IMR-90 (cell line): ENCODE data around the gene ADAMTSL1. TPM values are rescaled to one million over a fixed set of nuclear protein-coding genes. Genes with fewer than 3 reads are reported as not detected.

Source experiments
- ATAC-seq: fragments of 200-7000 bp; cut with Tn5 transposase; 2 replicates; pipeline ENCODE4 v1.9.1; 2020; ENCODE audit warnings: low read depth, mild to moderate bottlenecking, moderate library complexity
- BruUV-seq: library from RNA; stranded (reverse); fragments of 400-500 nt; replicated peaks from 2 replicates; lab custom pipeline; 2021; lab: Mats Ljungman, UMichigan
- CTCF ChIA-PET: fragments of 300-600 bp; formaldehyde crosslinking; extraction: SDS; loops from one replicate; lab custom pipeline; 2021; ENCODE audit warnings: antibody characterized with exemption; lab: Yijun Ruan, JAX
- POLR2A ChIA-PET: fragments of 300-600 bp; sonication (Branson Sonifier 250); formaldehyde crosslinking; loops from one replicate; lab custom pipeline; 2022; ENCODE audit warnings: antibody characterized with exemption; ENCODE audit not compliant: unreplicated experiment; lab: Charles Lee
- DNase-seq: peaks from one replicate; pipeline ENCODE4 v3.0.0; 2013
- H2AFZ ChIP-seq: replicated peaks from 2 replicates; pipeline ENCODE3; 2013; ENCODE audit warnings: low read length, mild to moderate bottlenecking; ENCODE audit not compliant: poor library complexity
- H2AK5ac ChIP-seq: 2 replicates; pipeline ENCODE4 v1.6.1; 2013; ENCODE audit warnings: low read depth, low read length, inconsistent platforms
- H2AK9ac ChIP-seq: replicated peaks from 2 replicates; pipeline ENCODE3; 2013; ENCODE audit warnings: mild to moderate bottlenecking, low read depth, low read length, moderate library complexity; ENCODE audit not compliant: poor library complexity
- H2BK120ac ChIP-seq: 2 replicates; pipeline ENCODE4 v1.6.1; 2013; ENCODE audit warnings: low read depth, low read length, inconsistent platforms
- H2BK15ac ChIP-seq: 3 replicates; pipeline ENCODE4 v1.6.1; 2013; ENCODE audit warnings: low read depth, low read length, inconsistent platforms
- H2BK20ac ChIP-seq: 2 replicates; pipeline ENCODE4 v1.6.1; 2013; ENCODE audit warnings: low read depth, mild to moderate bottlenecking, inconsistent platforms, low read length, moderate library complexity
- H2BK5ac ChIP-seq: 2 replicates; pipeline ENCODE4 v1.6.1; 2013; ENCODE audit warnings: mild to moderate bottlenecking, low read depth, low read length, inconsistent platforms; ENCODE audit not compliant: poor library complexity, severe bottlenecking
- H3K14ac ChIP-seq: replicated peaks from 2 replicates; pipeline ENCODE4 v1.6.1; 2013; ENCODE audit warnings: low read depth, low read length, inconsistent platforms
- H3K18ac ChIP-seq: 2 replicates; pipeline ENCODE4 v1.6.1; 2013; ENCODE audit warnings: low read depth, low read length, control low read depth
- H3K23ac ChIP-seq: 2 replicates; pipeline ENCODE4 v1.6.1; 2013; ENCODE audit warnings: low read depth, low read length, inconsistent platforms
- H3K27ac ChIP-seq: 2 replicates; pipeline ENCODE4 v1.5.1; 2013; ENCODE audit warnings: mild to moderate bottlenecking, control low read depth, low read length; ENCODE audit not compliant: insufficient read depth
- H3K27me3 ChIP-seq: 2 replicates; pipeline ENCODE4 v1.6.1; 2013; ENCODE audit warnings: low read length; ENCODE audit not compliant: control insufficient read depth, insufficient read depth
- H3K36me3 ChIP-seq: 2 replicates; pipeline ENCODE4 v1.6.1; 2013; ENCODE audit warnings: low read length, mixed read lengths; ENCODE audit not compliant: control insufficient read depth, insufficient read depth
- H3K4ac ChIP-seq: 2 replicates; pipeline ENCODE4 v1.6.1; 2013; ENCODE audit warnings: low read depth, low read length, inconsistent platforms
- H3K4me1 ChIP-seq: 2 replicates; pipeline ENCODE4 v1.6.1; 2013; ENCODE audit warnings: low read length, mixed read lengths; ENCODE audit not compliant: control insufficient read depth, insufficient read depth
- H3K4me2 ChIP-seq: 2 replicates; pipeline ENCODE4 v1.6.1; 2013; ENCODE audit warnings: low read depth, mild to moderate bottlenecking, control low read depth, low read length, moderate library complexity
- H3K4me3 ChIP-seq: 2 replicates; pipeline ENCODE4 v1.5.1; 2013; ENCODE audit warnings: low read depth, mild to moderate bottlenecking, control low read depth, low read length, moderate library complexity; ENCODE audit not compliant: insufficient read depth
- H3K56ac ChIP-seq: 2 replicates; pipeline ENCODE4 v1.6.1; 2013; ENCODE audit warnings: low read length, inconsistent platforms; ENCODE audit not compliant: insufficient read depth; ENCODE audit errors: extremely low read depth
- H3K79me1 ChIP-seq, 2 experiments: 2 replicates each; pipeline ENCODE4 v1.6.1; 2013; ENCODE audit warnings: low read length in 2 of 2, inconsistent platforms in 1 of 2, low read depth in 1 of 2
- H3K9ac ChIP-seq: 2 replicates; pipeline ENCODE4 v1.6.1; 2013; ENCODE audit warnings: low read depth, low read length, control low read depth
- H3K9me1 ChIP-seq: 2 replicates; pipeline ENCODE4 v1.6.1; 2013; ENCODE audit warnings: low read length, inconsistent platforms; ENCODE audit not compliant: insufficient read depth
- H3K9me3 ChIP-seq: 2 replicates; pipeline ENCODE4 v1.6.1; 2013; ENCODE audit warnings: low read length; ENCODE audit not compliant: control insufficient read depth, insufficient read depth
- H4K20me1 ChIP-seq: 2 replicates; pipeline ENCODE4 v1.6.1; 2013; ENCODE audit warnings: low read length, inconsistent platforms; ENCODE audit not compliant: insufficient read depth
- H4K5ac ChIP-seq: 2 replicates; pipeline ENCODE4 v1.6.1; 2013; ENCODE audit warnings: mild to moderate bottlenecking, low read depth, low read length, control low read depth
- H4K8ac ChIP-seq, 2 experiments: 2 replicates each; pipeline ENCODE4 v1.6.1; 2013; ENCODE audit warnings: low read depth in 2 of 2, low read length in 2 of 2, control low read depth in 1 of 2, inconsistent platforms in 1 of 2
- H4K91ac ChIP-seq: 2 replicates; pipeline ENCODE4 v1.6.1; 2013; ENCODE audit warnings: low read depth, low read length, inconsistent platforms; ENCODE audit not compliant: insufficient read depth
- FOS ChIP-seq: fragments of 150-350 bp; IDR thresholded peaks from 2 replicates; pipeline ENCODE4 v1.6.1; 2016; ENCODE audit warnings: low read depth, low read length
- MAFK ChIP-seq: IDR thresholded peaks from 2 replicates; pipeline ENCODE4 v1.6.1; 2012; ENCODE audit warnings: low read depth, low read length, improper control_type of control experiment
- MAZ ChIP-seq: IDR thresholded peaks from 2 replicates; pipeline ENCODE4 v1.6.1; 2012; ENCODE audit warnings: low read depth, mild to moderate bottlenecking, low read length, improper control_type of control experiment, moderate library complexity, borderline replicate concordance
- WGBS, 2 experiments: methylation state at CpG; one replicate each; pipeline versions ENCODE4 v1.1.5 to v1.1.7; 2013; ENCODE audit warnings: missing lambda C conversion rate in 2 of 2; ENCODE audit not compliant: insufficient read length in 1 of 2; ENCODE audit errors: extremely low coverage in 2 of 2; 5-methylcytosine and 5-hydroxymethylcytosine counted together
- dilution Hi-C: fragments of 300-500 bp; cut with HindIII; formaldehyde crosslinking; loops from one replicate; pipeline ENCODE4 v1.14.3; 2018; ENCODE audit warnings: low sequenced_read_pairs; ENCODE audit not compliant: unreplicated experiment
- in situ Hi-C: fragments of 300-500 bp; cut with MboI; formaldehyde crosslinking; loops from 3 replicates; pipeline ENCODE4 v1.14.3; 2019; ENCODE audit warnings: low sequenced_read_pairs, inconsistent platforms, mixed read lengths
- intact Hi-C: fragments of 100-400 bp; cut with micrococcal nuclease; formaldehyde crosslinking; loops from 2 replicates; pipeline ENCODE4 v1.10.0; 2022
- polyA plus RNA-seq, 3 experiments: library from polyadenylated mRNA; depleted of rRNA; stranded (reverse); fragments of >200 nt; gene quantifications; 2 replicates each; pipeline ENCODE4 v1.2.3, GENCODE V29; 2012; ENCODE audit warnings: low replicate concordance in 1 of 3
- total RNA-seq: library from RNA; depleted of rRNA; stranded (reverse); fragments of >200 nt; gene quantifications from 2 replicates; pipeline ENCODE4 v1.2.3, GENCODE V29; 2012
- TF ChIP-seq, protein P1 (sequence below): fragments of 150-350 bp; IDR thresholded peaks from 2 replicates; pipeline ENCODE4 v1.6.1; 2017; ENCODE audit warnings: mild to moderate bottlenecking, antibody characterized with exemption, low read length, low read depth

ADAMTSL1 gene
- total and polyA plus RNA-seq, 2 of the 4 experiments (the other 2 are of a cell fraction), result 38.2 to 62.2 TPM

GRCh38 chr9:18756712-18757125 lies 282.8 kb downstream of the ADAMTSL1 start:
- H2BK20ac ChIP-seq, result 0 out of 2 replicates have a peak overlapping the region, but pooled peaks have one; percentile 69
- H3K79me1 ChIP-seq, result no peaks in the 10 kb centered on the region
- no peak overlapping the region for H3K4ac ChIP-seq
- no peaks in the 10 kb centered on the region for H3K27me3 ChIP-seq
- dilution Hi-C loops, result no loop called here
- no peak overlapping the region for H3K4me2 ChIP-seq
- H4K5ac ChIP-seq, result no peak overlapping the region
- 0 out of 2 replicates have a peak overlapping the region, but pooled peaks have one; percentile 28 for H3K14ac ChIP-seq
- H3K9ac ChIP-seq, result no peak overlapping the region
- ChIA-PET CTCF (interaction anchor here (0.7 kb wide), 3 partner anchors 9 to 356 kb away, joined by 3 to 8 read pairs (median 5); no protein-coding TSS in a partner anchor), POLR2A (no interaction called here)
- H2BK5ac ChIP-seq, result no peak overlapping the region
- no peaks in the 10 kb centered on the region for H3K36me3 ChIP-seq
- in situ Hi-C loops, result no loop called here
- intact Hi-C loops, result loop anchor here (2.0 kb wide), 1 partner anchor 424 kb away; no protein-coding TSS in a partner anchor
- H4K8ac ChIP-seq, result no peak overlapping the region
- peaks cover 7% of the 10 kb centered on the region; the same call in 1 of the 2 replicates for H3K9me1 ChIP-seq
- no peak overlapping the region for H2BK15ac ChIP-seq
- H3K4me3 ChIP-seq, result no peak overlapping the region
- no peak overlapping the region for H3K27ac ChIP-seq
- no peak overlapping the region for H4K91ac ChIP-seq
- WGBS, 2 experiments, result no CpG with 5 or more reads among the region's 3 CpGs
- TF ChIP-seq MAFK (no peak), MAZ (no peak), FOS (no peak)
- TF ChIP-seq, protein P1, sequence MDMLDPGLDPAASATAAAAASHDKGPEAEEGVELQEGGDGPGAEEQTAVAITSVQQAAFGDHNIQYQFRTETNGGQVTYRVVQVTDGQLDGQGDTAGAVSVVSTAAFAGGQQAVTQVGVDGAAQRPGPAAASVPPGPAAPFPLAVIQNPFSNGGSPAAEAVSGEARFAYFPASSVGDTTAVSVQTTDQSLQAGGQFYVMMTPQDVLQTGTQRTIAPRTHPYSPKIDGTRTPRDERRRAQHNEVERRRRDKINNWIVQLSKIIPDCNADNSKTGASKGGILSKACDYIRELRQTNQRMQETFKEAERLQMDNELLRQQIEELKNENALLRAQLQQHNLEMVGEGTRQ, result no peak
- H3K18ac ChIP-seq, result no peak overlapping the region
- H3K56ac ChIP-seq, result no peak overlapping the region
- BruUV-seq, result no TSS peak
- 0 out of 2 replicates have a peak overlapping the region, but pooled peaks have one; percentile 12 for H2BK120ac ChIP-seq
- no peaks in the 10 kb centered on the region for H4K20me1 ChIP-seq
- no peak overlapping the region for H2AFZ ChIP-seq
- H3K9me3 ChIP-seq, result no peaks in the 10 kb centered on the region
- peaks cover 2% of the 10 kb centered on the region; the same call in 1 of the 2 replicates for H3K4me1 ChIP-seq
- H2AK9ac ChIP-seq, result no peak overlapping the region
- H3K23ac ChIP-seq, result no peak overlapping the region
- no peak overlapping the region for H2AK5ac ChIP-seq
- ATAC-seq (no peak), DNase-seq (no peak)
